Activated gamma-delta T cell (primary cell): Measurements from ENCODE around the gene SMIM24.

ENCODE experiments used
- DNase-seq: peaks from one replicate; lab custom pipeline; 2025; lab: John Stamatoyannopoulos, UW

The SMIM24 gene

DNA sequence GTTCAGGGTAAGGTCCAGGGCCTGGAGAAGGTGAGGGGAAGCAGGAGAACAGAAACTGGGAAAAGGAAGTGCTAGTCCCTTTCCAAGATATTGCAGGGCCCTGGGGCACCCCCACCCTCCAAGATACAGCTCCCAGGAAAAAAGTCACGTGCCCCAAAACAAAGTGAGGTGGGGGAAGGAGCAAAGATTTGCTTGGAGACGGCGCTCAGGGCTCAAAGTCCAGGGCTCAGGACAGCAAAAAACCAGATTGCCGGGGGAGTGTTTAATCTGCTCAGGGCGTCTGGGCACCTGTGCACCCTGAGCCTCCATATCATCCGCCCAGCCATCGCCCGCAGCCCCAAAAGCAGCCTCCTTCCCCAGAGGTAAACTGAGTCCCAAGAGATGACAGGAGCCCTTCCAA is 6.3 kb downstream of the SMIM24 start:
- DNase-seq = no peak

DNA sequence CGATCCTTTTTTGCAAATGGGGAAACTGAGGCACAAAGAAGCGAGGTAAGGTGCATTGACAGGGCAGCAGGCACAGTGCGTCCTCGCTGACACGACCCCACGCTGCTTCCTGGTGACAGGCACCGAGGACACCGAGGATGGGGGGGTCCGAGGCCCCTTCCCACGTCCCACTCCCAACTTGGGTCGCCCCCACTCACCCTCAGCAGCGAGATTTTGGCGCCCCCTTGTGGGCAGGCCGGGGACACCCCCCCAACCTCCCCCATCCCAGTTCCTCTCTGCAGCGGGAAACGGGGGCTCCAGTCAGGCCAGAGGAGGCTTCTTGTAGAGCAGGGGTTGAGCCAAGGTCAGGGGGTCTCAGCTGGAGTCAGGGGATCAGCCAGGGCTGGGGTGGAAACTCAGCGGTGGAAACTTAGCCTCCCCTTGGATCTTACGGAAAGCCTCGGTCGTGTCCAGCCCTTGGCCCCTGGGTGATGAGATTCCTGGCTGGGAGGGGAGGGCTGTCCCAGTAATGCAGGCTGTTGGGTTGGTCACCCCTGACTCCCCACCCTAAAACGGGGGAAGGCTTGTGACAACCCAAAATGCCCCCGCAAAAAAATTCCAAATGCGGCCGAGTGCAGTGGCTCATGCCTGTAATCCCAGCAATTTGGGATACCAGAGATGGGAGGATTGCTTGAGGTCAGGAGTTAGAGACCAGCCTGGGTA is 8.2 kb downstream of the SMIM24 start:
- DNase-seq = no peak

DNA sequence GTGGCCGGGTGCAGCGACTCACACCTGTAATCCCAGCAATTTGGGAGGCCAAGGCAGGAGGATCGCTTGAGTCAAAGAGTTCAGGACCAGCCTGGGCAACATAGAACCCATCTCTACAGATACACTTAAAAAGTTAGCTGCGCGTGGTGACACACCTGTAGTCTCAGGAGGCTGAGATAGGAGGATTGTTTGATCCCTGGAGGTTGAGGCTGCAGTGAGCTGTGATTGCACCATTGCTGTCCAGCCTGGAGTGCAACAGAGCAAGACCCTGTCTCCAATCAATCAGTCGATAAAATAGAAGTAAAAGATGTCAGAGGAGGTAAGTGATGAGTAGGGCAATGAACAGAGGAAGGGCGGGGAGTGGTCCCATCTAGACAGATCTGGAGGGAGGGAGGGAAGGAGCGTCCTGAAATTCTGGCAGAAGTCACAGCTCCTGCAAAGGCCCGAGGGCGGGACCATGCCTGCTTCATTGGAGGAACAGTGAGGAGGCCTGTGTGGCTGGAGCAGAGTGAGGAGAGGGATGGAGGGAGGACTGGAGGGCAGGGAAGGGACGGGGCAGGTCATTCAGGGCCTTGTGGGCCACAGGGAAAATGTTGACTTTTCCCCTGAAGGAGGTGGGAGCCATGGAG is 9.7 kb downstream of the SMIM24 start:
- DNase-seq = no peak

DNA sequence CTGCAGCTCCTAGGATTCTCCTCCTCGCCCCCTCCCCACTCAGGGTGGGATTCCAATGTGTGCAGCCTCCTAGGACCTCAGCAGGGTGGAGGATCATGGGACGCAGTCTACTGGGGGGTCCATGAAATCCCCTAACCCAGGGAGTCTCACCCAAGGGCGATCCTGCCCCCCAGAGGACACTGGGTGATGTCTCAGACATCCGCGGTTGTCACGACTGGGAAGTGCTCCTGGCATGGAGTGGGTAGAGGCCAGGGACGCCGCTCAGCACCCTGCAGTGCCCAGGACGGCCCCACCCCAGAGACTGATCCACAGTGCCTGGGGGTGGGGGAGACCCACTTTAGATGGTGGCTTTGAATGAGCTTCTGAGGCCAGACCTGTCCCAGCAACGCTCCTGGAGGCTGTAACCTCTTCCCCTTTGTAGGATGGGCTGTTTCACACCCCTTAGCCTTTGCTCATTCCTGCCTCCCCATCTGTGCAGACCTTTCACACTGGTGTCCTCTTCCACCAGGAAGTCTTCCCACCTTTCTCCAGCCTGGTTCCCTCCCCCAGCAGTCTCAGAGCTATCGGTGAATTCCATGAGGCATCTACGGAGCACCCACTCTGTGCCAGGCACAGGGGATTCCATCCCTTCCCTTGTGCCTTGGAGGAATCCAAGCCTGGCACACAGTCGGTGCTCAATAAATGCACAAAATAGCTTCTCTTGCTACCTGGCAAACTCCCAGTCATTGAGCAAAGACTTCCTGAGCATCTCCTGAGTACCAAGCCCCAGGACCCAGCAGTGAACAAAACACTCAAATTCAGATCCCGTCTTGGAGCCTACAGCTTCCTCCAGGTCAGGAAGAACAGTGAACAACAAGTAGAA is 10.5 kb downstream of the SMIM24 start:
- DNase-seq = no peak

DNA sequence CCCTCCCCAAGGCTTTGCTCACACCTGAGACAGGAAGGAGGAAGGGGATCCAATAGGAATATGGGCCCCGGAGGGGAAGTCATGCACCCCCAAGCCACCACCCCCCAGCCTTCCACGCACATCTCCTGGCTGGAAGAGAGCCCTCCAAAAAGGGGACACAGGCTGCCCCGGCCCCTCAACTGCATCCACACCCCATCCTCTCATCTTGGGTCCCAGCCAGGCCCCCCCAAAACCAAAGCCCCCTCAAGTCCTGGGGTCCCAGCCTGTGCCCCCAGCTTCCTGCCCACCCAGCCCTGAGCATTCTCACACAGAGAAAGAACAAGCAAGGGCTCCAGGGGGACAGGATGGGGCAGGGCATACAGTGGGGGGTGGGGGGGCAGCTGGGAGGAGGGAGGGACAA is 12.1 kb downstream of the SMIM24 start:
- DNase-seq = no peak

DNA sequence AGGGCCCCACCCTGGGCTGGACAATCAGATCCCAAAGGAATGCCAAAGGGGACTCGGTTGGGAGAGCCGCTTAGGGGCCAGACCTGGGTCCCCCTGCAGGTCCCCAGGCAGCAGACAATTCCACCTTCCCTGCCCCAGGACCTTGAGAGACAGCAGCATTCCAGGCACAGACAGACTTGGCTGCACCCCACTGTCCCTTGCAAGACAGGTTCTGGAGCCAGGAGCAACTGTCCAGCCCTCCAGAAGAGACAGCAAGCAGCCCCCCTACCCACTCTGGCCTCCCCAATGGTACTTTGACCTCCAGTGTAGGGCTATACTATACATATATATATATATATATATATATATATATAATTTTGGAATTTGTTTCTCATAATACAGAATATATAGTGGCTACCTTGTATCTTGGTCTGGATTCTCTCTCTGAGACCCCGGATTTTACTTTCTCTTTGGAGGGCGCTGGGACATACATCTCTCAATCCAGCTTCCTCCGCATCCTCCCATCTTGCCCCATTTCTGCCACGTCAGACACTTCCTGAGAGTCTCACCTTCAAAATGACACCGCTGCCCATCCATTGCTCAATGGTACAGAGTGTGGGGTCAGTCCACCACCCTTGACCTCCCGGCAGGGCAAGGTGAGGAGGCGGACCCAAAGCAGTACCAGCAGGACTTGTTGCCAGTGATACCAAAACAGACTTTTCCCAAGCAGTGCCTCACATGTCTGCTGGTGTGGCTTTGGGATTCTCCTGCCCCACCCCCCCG is 12.7 kb downstream of the SMIM24 start:
- no peak for DNase-seq

DNA sequence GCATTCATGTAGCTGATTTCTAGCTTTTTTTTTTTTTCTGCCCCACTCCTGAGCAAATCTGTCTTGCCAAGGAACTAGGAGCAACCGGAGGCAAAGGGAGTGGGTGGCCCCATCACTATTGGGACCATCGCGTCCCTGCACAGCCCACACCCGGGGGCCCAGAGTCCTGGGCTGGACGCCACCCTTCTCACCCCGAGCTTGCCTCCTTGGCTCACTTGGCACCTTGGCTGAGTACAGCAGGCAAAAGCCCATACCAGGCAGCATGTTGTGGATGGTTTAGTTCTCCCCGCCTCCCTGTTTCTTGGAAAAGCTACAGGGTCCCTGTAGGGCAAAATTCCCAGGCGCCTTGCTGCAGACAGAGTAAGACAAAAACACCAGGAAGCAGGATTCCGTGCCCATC is 13.7 kb downstream of the SMIM24 start:
- DNase-seq = no peak

DNA sequence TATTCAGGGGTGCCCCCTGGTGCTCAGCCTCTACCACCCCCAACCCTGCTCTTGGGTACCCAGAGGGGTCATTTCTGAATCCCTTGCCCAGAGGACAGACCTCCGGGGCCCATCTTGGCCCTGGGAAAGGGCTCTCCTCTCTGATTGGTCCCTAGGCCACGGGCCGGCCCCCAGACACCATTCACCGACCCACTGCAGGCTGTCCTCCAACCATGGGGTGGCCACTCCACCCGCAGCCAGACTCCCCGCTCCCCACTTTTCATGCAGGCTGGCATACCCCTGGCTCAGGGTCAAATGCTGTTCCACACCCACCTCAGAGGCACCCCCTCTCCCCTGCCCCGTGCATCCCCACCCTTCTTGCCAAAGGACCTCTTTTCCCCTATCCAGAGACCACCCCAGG is 14.8 kb downstream of the SMIM24 start:
- DNase-seq = no peak

DNA sequence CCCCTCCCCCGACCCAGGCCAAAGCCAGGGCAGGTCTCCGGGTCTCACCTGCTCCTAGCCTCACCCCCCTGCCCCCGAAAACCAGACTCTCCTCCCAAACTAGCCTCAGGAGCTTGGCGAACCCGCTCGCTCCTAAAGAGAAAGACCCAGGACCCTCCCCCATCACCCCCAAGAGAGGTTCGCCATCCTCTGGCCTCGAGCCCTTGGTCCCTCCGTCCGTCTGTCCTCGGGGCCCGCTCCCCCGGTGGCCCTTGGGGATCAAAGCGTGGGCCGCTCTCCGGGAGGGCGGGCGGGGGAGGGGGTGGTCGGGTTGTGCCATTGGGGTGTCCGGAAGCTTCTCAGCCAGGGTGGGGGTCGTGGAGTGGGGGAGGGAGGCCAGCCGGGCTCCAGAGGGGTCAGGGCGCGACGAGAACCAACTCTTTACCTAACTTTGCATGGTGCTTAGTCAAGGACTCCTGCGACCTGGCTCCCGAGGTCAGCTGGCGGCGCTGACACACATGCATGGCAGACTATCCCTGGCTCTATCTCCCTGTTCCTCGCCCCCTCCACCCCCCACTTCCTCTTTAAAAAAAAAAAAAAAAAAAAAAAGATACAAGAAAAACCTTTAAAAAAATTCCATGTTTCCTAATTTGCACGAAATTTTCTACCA is 15.6 kb downstream of the SMIM24 start:
- DNase-seq = no peak

DNA sequence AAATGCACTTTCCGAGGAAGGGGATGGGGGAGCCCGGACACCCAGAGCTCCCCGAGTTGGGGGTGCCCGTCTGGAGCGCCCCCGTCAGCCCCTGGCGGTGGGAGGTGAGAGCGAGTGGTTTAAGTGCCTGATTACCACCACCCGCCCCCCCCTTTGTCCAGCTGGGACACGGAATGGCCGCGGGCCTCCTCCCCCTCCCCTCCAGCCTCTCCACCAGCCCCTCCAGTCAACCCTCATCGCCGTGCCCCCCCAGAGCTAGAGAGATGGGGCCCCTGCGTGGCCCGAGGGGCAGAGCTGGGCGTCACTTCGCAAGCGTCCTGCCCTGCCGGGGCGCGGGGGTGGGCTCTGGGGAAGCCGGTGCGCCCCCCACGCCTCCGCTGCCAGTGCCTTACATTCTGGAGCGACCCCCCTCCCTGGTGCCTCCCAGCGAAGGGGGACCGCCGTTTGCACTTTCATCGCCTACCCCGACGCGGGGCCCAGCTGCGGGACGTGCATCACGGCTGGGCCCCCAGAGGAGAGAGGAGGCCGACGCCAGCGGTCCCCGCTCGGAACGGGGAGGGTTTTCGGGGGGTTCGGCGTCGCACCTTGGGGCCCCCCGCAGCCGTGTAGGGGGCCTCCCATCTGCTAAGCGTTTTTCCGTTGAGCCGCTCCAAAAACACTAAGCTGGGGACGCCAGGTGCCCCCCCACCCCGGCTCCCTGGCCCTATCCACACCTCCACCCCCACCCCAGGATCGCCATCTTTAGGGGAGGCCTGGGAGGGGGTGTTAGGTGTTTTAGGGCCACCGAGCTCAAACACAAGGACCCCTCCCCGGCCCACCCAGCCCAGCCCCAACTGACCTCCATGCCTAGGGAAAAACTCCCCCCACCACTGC is 16.4 kb downstream of the SMIM24 start:
- no peak for DNase-seq

DNA sequence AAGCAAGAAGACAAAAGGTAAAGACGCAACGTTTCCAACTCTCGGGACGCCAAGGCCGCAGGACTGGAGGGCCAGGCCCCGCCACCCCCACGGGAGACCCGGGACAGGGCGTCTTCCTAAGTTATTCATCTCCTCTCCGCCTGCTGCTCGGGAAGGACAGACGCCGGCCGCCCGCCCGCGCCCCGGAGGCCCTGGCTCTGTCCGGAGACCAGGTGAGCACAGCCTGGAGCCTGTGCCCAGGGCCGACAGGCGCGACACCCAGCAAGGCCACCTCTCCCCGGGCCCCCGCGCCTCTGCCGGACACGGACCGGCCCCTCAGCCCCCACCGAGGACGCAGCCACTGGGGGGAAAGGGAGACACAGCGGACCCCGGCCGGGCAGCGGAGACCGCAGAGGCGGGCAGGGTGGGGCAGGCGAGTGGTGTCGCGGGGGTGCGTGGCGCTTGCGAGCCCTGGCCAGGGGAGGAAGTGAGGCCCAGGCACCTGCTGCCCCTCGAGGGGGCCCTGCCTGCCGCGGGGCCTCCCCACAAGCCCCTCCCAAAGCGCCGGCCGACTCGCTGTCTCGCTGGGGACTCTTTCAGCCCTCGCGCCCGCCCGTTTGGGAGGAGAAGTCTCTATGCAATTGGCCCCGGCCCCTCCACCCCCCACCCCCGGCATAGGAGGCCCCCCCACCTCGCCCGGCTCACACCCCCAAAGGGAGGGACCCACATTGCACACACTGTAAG is 17.2 kb downstream of the SMIM24 start:
- no peak for DNase-seq

DNA sequence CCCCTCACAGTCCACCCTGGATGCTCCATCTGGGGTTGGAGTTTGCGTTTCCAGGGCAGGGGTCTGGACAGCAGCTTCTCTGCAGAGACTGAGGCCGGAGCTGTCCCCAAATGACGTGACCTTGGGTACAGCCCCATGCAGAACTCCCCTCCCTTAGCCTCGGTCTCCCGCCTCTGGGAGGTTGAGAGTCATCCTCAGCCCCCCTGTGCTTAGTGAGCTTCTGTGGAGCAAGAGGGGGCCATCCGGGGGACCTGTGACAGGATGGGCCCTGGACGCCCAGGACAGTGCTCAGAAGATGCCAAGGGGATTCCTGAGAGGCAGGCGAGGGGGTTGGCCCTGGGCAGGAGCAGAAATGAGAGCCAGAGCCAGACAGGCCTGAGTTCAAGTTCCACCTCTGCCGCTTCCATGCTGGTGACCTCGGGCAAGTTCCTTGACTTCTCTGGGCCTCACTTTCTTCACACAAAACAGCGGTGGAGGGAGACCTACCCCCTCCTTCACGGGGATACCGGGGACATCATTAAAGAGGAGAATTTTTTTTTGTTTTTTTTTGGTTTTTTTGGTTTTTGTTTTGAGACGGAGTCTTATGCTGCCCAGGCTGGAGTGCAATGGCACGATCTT is 20.3 kb downstream of the SMIM24 start:
- DNase-seq = no peak

DNA sequence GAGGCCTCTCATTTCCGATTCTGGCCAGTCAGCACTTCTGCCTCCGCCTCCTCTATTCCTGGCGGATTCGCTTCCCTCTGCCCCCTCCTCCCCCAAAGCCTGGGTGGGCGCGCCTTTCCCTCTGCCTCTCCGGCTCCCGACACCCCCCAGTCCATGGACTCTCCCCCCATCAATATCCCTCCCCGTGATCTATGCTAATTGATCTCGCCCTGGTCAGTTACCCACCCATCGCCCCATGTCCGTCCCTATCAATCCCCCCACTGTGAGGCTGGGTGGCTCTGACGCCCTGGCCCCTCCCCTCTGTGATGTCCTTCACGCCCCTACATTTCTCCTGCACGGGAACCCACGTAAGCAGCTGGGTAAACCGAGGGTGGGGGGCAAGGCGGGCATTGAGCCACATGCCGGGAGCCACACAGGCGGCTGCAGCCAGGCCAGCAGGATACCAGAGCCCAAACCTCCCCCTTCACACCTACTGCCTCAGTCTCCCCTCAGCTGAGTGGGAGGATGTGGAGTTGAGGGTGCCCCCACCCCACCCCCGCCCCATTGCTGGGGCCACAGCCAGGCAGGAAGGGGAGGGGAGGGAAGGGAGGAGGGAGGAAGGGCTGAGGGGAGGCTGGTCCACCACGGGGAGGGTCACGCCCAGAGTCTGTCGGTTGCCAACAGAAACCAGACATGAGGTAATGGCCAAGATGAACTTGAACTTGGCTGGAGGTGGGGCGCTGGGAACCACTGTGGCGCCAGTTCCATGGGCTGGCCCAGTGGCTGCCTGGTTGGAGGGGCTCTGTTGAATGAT is 21.0 kb downstream of the SMIM24 start:
- no peak for DNase-seq

DNA sequence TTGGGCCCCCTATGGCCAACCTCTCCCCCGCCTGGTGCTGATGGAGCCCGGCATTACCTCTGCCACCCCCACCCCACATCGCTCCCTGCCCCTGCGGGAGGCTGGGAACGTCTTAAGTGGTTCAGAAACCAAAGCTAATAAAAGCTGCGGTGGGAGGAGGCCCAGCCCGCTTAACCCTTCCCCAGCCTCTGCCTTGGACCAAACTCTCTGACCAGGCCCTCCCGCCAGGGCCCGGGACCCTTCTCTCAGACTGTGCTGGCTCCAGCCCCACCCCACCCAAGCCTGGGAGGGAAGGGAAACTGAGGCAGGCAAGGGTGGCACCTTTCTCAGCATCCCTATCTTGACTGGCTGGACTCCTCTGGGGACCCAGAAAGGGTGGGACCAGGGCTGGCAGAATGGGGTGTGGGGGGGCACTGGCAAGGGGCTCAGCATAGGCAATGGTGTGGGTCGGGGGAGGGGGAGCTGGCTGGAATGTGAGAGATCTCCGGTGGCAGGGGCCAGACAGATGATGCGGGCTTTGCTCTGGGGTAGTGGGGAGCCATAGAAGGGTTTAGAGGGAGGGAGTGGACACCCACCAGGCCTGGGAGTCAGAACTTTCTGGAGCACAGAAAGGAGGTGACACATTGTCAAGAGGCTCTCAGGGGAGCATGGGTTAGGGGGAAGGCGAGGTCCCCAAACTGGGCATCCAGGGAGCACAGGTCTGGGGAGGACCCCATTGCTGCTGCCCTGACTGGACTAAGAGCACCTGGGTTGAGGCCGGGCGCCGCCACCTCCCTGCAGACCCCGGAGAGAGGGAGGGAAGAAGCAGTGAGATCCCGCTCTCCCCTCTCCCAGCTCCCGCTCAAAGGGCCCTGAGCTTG is 21.9 kb downstream of the SMIM24 start:
- DNase-seq = no peak

DNA sequence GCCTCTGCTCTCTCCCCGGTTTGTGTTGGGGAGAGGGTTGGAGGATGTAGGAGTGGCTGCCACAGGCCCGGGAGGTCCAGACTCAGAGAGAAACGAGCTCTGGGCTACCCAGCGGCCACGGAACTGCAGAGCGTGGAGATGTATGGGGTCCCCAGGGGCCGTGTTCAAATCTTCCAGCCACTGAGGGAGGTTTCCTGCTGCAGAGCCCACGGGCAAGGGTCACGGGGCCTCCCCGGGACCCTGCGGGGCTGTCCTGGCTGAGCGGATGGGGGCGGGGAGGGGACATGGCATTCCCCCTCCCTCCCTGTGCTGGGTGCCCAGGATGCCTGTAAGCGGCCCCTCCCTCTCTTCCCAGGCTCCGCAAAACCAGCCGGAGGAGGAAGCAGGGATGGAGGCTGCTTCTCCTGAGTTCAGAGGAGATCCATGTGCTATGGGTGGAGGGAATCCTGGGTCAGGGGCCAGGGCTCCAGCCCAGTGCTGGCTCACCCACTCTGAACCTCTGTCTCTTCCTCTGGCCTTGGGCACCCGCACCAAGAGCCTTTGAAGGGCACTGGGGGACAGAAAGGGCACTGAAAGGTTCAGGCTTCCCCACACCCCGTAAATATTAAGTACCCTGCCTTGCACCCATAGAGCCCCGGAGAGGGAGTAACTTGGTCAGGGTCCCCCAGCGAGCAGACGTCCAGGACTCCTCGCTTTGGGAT is 22.6 kb downstream of the SMIM24 start:
- no peak for DNase-seq

DNA sequence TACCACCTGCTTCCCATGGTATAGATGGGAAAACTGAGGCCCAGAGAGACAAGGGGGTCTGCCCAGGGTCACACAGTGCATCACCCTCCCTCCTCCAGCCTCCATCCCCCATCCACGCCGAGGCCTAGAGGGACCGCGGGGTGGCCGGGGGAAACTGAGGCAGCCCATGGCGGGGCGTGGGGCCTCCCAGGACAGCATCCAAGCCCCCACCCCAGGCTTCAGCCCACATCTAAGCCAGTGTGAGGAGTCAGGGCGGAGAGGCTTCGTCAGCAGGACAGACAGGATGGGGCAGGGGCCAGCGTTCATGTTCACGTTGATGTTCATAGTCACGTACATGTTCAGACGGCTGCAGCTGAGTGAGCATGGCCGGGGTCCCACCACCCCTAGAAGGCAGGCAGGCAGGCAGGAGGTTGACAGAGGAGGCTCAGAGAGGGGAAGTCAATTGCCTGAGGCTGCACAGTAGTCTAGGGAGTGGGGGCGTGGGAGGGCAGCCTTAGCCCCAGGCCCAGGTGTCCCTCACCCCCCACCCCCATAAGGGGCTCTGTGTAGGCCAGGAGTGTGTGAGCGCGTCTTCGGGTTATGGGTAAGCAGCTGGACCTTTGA is 23.3 kb downstream of the SMIM24 start:
- no peak for DNase-seq
